Astrocyte of the cerebellum (primary cell): ENCODE measurements around the gene PINLYP.
"Not testable (repeated sequence)": the region's sequence is repeated elsewhere in the genome, so short reads cannot be mapped to it uniquely, and the experiment has no call there.

Experiments used
- DNase-seq: peaks from one replicate; pipeline ENCODE4 v3.0.0-alpha.2; 2011; ENCODE audit warnings: low read depth
- H3K4me3 ChIP-seq: 2 replicates; pipeline ENCODE4 v1.5.1; 2011; ENCODE audit warnings: mild to moderate bottlenecking, low read depth, low read length, moderate library complexity
- CTCF ChIP-seq: IDR thresholded peaks from 2 replicates; pipeline ENCODE4 v1.5.1; 2012; ENCODE audit warnings: low read length, low read depth, moderate library complexity, mild to moderate bottlenecking; ENCODE audit errors: missing control alignments
- in situ Hi-C: cut with HindIII; loops from 2 replicates; pipeline ENCODE4 v1.10.0; 2017; ENCODE audit warnings: low sequenced_read_pairs

Gene PINLYP

GRCh38 chr19:43581467-43581866 lies 5.9 kb downstream of the PINLYP start:
- peak overlapping the region; percentile 41 for H3K4me3 ChIP-seq
- no peak for DNase-seq
- in situ Hi-C loops = no loop called here
- TF ChIP-seq CTCF = no peak

GRCh38 chr19:43582495-43582894 lies 6.9 kb downstream of the PINLYP start:
- no peak overlapping the region for H3K4me3 ChIP-seq
- in situ Hi-C loops = no loop called here
- DNase-seq = no peak
- TF ChIP-seq CTCF = no peak

GRCh38 chr19:43584484-43584883 lies 8.9 kb downstream of the PINLYP start:
- H3K4me3 ChIP-seq = no peak overlapping the region
- TF ChIP-seq CTCF = no peak
- no peak for DNase-seq
- in situ Hi-C loops = no loop called here

GRCh38 chr19:43586346-43586745 lies 10.7 kb downstream of the PINLYP start:
- in situ Hi-C loops = no loop called here
- DNase-seq = no peak
- H3K4me3 ChIP-seq = no peak overlapping the region
- no peak for TF ChIP-seq CTCF

- H3K4me3 ChIP-seq, DNase-seq, in situ Hi-C loops: not testable (repeated sequence)
These were observed 11.4 kb downstream of the PINLYP start for GRCh38 chr19:43587029-43587428.

GRCh38 chr19:43589277-43589676 lies 13.7 kb downstream of the PINLYP start:
- H3K4me3 ChIP-seq = no peak overlapping the region
- DNase-seq = no peak
- TF ChIP-seq CTCF = no peak
- in situ Hi-C loops = no loop called here

GRCh38 chr19:43589678-43590077 lies 14.1 kb downstream of the PINLYP start:
- no peak for TF ChIP-seq CTCF
- in situ Hi-C loops = no loop called here
- DNase-seq = no peak

More at GRCh38 chr19:43589678-43590077, 14.1 kb downstream of the PINLYP start:
- no peak overlapping the region for H3K4me3 ChIP-seq
